IMR-90 (cell line): ENCODE results near the gene TDRKH. TPM values are rescaled to one million over a fixed set of nuclear protein-coding genes. Genes with fewer than 3 reads are reported as not detected.

ENCODE experiments used
- ATAC-seq: fragments of 200-7000 bp; cut with Tn5 transposase; 2 replicates; pipeline ENCODE4 v1.9.1; 2020; ENCODE audit warnings: low read depth, mild to moderate bottlenecking, moderate library complexity
- BruUV-seq: library from RNA; stranded (reverse); fragments of 400-500 nt; replicated peaks from 2 replicates; lab custom pipeline; 2021; lab: Mats Ljungman, UMichigan
- CTCF ChIA-PET: fragments of 300-600 bp; formaldehyde crosslinking; extraction: SDS; loops from one replicate; lab custom pipeline; 2021; ENCODE audit warnings: antibody characterized with exemption; lab: Yijun Ruan, JAX
- POLR2A ChIA-PET: fragments of 300-600 bp; sonication (Branson Sonifier 250); formaldehyde crosslinking; loops from one replicate; lab custom pipeline; 2022; ENCODE audit warnings: antibody characterized with exemption; ENCODE audit not compliant: unreplicated experiment; lab: Charles Lee
- DNase-seq: peaks from one replicate; pipeline ENCODE4 v3.0.0; 2013
- H2AFZ ChIP-seq: replicated peaks from 2 replicates; pipeline ENCODE3; 2013; ENCODE audit warnings: low read length, mild to moderate bottlenecking; ENCODE audit not compliant: poor library complexity
- H2AK5ac ChIP-seq: 2 replicates; pipeline ENCODE4 v1.6.1; 2013; ENCODE audit warnings: low read depth, low read length, inconsistent platforms
- H2AK9ac ChIP-seq: replicated peaks from 2 replicates; pipeline ENCODE3; 2013; ENCODE audit warnings: mild to moderate bottlenecking, low read depth, low read length, moderate library complexity; ENCODE audit not compliant: poor library complexity
- H2BK120ac ChIP-seq: 2 replicates; pipeline ENCODE4 v1.6.1; 2013; ENCODE audit warnings: low read depth, low read length, inconsistent platforms
- H2BK15ac ChIP-seq: 3 replicates; pipeline ENCODE4 v1.6.1; 2013; ENCODE audit warnings: low read depth, low read length, inconsistent platforms
- H2BK20ac ChIP-seq: 2 replicates; pipeline ENCODE4 v1.6.1; 2013; ENCODE audit warnings: low read depth, mild to moderate bottlenecking, inconsistent platforms, low read length, moderate library complexity
- H2BK5ac ChIP-seq: 2 replicates; pipeline ENCODE4 v1.6.1; 2013; ENCODE audit warnings: mild to moderate bottlenecking, low read depth, low read length, inconsistent platforms; ENCODE audit not compliant: poor library complexity, severe bottlenecking
- H3K14ac ChIP-seq: replicated peaks from 2 replicates; pipeline ENCODE4 v1.6.1; 2013; ENCODE audit warnings: low read depth, low read length, inconsistent platforms
- H3K18ac ChIP-seq: 2 replicates; pipeline ENCODE4 v1.6.1; 2013; ENCODE audit warnings: low read depth, low read length, control low read depth
- H3K23ac ChIP-seq: 2 replicates; pipeline ENCODE4 v1.6.1; 2013; ENCODE audit warnings: low read depth, low read length, inconsistent platforms
- H3K27ac ChIP-seq: 2 replicates; pipeline ENCODE4 v1.5.1; 2013; ENCODE audit warnings: mild to moderate bottlenecking, control low read depth, low read length; ENCODE audit not compliant: insufficient read depth
- H3K27me3 ChIP-seq: 2 replicates; pipeline ENCODE4 v1.6.1; 2013; ENCODE audit warnings: low read length; ENCODE audit not compliant: control insufficient read depth, insufficient read depth
- H3K36me3 ChIP-seq: 2 replicates; pipeline ENCODE4 v1.6.1; 2013; ENCODE audit warnings: low read length, mixed read lengths; ENCODE audit not compliant: control insufficient read depth, insufficient read depth
- H3K4ac ChIP-seq: 2 replicates; pipeline ENCODE4 v1.6.1; 2013; ENCODE audit warnings: low read depth, low read length, inconsistent platforms
- H3K4me1 ChIP-seq: 2 replicates; pipeline ENCODE4 v1.6.1; 2013; ENCODE audit warnings: low read length, mixed read lengths; ENCODE audit not compliant: control insufficient read depth, insufficient read depth
- H3K4me2 ChIP-seq: 2 replicates; pipeline ENCODE4 v1.6.1; 2013; ENCODE audit warnings: low read depth, mild to moderate bottlenecking, control low read depth, low read length, moderate library complexity
- H3K4me3 ChIP-seq: 2 replicates; pipeline ENCODE4 v1.5.1; 2013; ENCODE audit warnings: low read depth, mild to moderate bottlenecking, control low read depth, low read length, moderate library complexity; ENCODE audit not compliant: insufficient read depth
- H3K56ac ChIP-seq: 2 replicates; pipeline ENCODE4 v1.6.1; 2013; ENCODE audit warnings: low read length, inconsistent platforms; ENCODE audit not compliant: insufficient read depth; ENCODE audit errors: extremely low read depth
- H3K79me1 ChIP-seq, 2 experiments: 2 replicates each; pipeline ENCODE4 v1.6.1; 2013; ENCODE audit warnings: low read length in 2 of 2, inconsistent platforms in 1 of 2, low read depth in 1 of 2
- H3K9ac ChIP-seq: 2 replicates; pipeline ENCODE4 v1.6.1; 2013; ENCODE audit warnings: low read depth, low read length, control low read depth
- H3K9me1 ChIP-seq: 2 replicates; pipeline ENCODE4 v1.6.1; 2013; ENCODE audit warnings: low read length, inconsistent platforms; ENCODE audit not compliant: insufficient read depth
- H3K9me3 ChIP-seq: 2 replicates; pipeline ENCODE4 v1.6.1; 2013; ENCODE audit warnings: low read length; ENCODE audit not compliant: control insufficient read depth, insufficient read depth
- H4K20me1 ChIP-seq: 2 replicates; pipeline ENCODE4 v1.6.1; 2013; ENCODE audit warnings: low read length, inconsistent platforms; ENCODE audit not compliant: insufficient read depth
- H4K5ac ChIP-seq: 2 replicates; pipeline ENCODE4 v1.6.1; 2013; ENCODE audit warnings: mild to moderate bottlenecking, low read depth, low read length, control low read depth
- H4K8ac ChIP-seq, 2 experiments: 2 replicates each; pipeline ENCODE4 v1.6.1; 2013; ENCODE audit warnings: low read depth in 2 of 2, low read length in 2 of 2, control low read depth in 1 of 2, inconsistent platforms in 1 of 2
- H4K91ac ChIP-seq: 2 replicates; pipeline ENCODE4 v1.6.1; 2013; ENCODE audit warnings: low read depth, low read length, inconsistent platforms; ENCODE audit not compliant: insufficient read depth
- BHLHE40 ChIP-seq: fragments of 150-350 bp; IDR thresholded peaks from 2 replicates; pipeline ENCODE4 v1.6.1; 2016; ENCODE audit warnings: mild to moderate bottlenecking, low read depth, low read length
- CEBPB ChIP-seq: IDR thresholded peaks from 2 replicates; pipeline ENCODE4 v1.6.1; 2012; ENCODE audit warnings: low read depth, low read length, improper control_type of control experiment
- NFE2L2 ChIP-seq: fragments of 150-350 bp; IDR thresholded peaks from 2 replicates; pipeline ENCODE4 v1.6.1; 2016; ENCODE audit warnings: low read depth, mild to moderate bottlenecking, low read length
- POLR2A ChIP-seq: IDR thresholded peaks from 2 replicates; pipeline ENCODE4 v1.6.1; 2012; ENCODE audit warnings: mild to moderate bottlenecking, low read depth, low read length
- RAD21 ChIP-seq: IDR thresholded peaks from 2 replicates; pipeline ENCODE4 v1.6.1; 2012; ENCODE audit warnings: low read length, improper control_type of control experiment
- SMC3 ChIP-seq: fragments of 150-350 bp; IDR thresholded peaks from 2 replicates; pipeline ENCODE4 v1.6.1; 2016; ENCODE audit warnings: low read depth, mild to moderate bottlenecking, antibody characterized with exemption, low read length, moderate library complexity
- WGBS, 2 experiments: methylation state at CpG; one replicate each; pipeline versions ENCODE4 v1.1.5 to v1.1.7; 2013; ENCODE audit warnings: missing lambda C conversion rate in 2 of 2; ENCODE audit not compliant: insufficient read length in 1 of 2; ENCODE audit errors: extremely low coverage in 2 of 2; 5-methylcytosine and 5-hydroxymethylcytosine counted together
- dilution Hi-C: fragments of 300-500 bp; cut with HindIII; formaldehyde crosslinking; loops from one replicate; pipeline ENCODE4 v1.14.3; 2018; ENCODE audit warnings: low sequenced_read_pairs; ENCODE audit not compliant: unreplicated experiment
- in situ Hi-C: fragments of 300-500 bp; cut with MboI; formaldehyde crosslinking; loops from 3 replicates; pipeline ENCODE4 v1.14.3; 2019; ENCODE audit warnings: low sequenced_read_pairs, inconsistent platforms, mixed read lengths
- intact Hi-C: fragments of 100-400 bp; cut with micrococcal nuclease; formaldehyde crosslinking; loops from 2 replicates; pipeline ENCODE4 v1.10.0; 2022
- polyA plus RNA-seq, 3 experiments: library from polyadenylated mRNA; depleted of rRNA; stranded (reverse); fragments of >200 nt; gene quantifications; 2 replicates each; pipeline ENCODE4 v1.2.3, GENCODE V29; 2012; ENCODE audit warnings: low replicate concordance in 1 of 3
- total RNA-seq: library from RNA; depleted of rRNA; stranded (reverse); fragments of >200 nt; gene quantifications from 2 replicates; pipeline ENCODE4 v1.2.3, GENCODE V29; 2012
- TF ChIP-seq, protein P1 (sequence below): fragments of 150-350 bp; IDR thresholded peaks from 2 replicates; pipeline ENCODE4 v1.6.1; 2017; ENCODE audit warnings: mild to moderate bottlenecking, antibody characterized with exemption, low read length, low read depth
- TF ChIP-seq, protein P2 (sequence below): fragments of 150-350 bp; IDR thresholded peaks from 2 replicates; pipeline ENCODE4 v1.6.1; 2016; ENCODE audit warnings: low read depth, mild to moderate bottlenecking, low read length, moderate library complexity, borderline replicate concordance

TDRKH gene
- total and polyA plus RNA-seq, 2 of the 4 experiments (the other 2 are of a cell fraction), result 1.2 to 2.2 TPM

- dilution Hi-C loops, result no loop called here
- no peak for ATAC-seq
- 60% methylated on average over 1 of the region's 4 CpGs; no CpG with 5 or more reads in 1 of the 2 experiments for WGBS, 2 experiments
These were observed 40.9 kb upstream of the TDRKH start for GRCh38 chr1:151831256-151831591.

More at GRCh38 chr1:151831256-151831591, 40.9 kb upstream of the TDRKH start:
- Histone ChIP-seq H3K9ac (no peak overlapping the region), H3K18ac (no peak overlapping the region), H3K4ac (no peak overlapping the region), H4K8ac (no peak overlapping the region), H2AFZ (no peak overlapping the region), H3K27me3 (peaks cover 50% of the 10 kb centered on the region), H3K4me1 (no peaks in the 10 kb centered on the region), H3K27ac (no peak overlapping the region), H4K91ac (no peak overlapping the region), H3K56ac (no peak overlapping the region), H2BK15ac (no peak overlapping the region), H3K9me3 (no peaks in the 10 kb centered on the region), H2BK120ac (no peak overlapping the region), H3K79me1 (no peaks in the 10 kb centered on the region), H3K14ac (no peak overlapping the region), H4K20me1 (no peaks in the 10 kb centered on the region), H3K9me1 (no peaks in the 10 kb centered on the region), H2BK5ac (no peak overlapping the region), H2AK9ac (no peak overlapping the region), H3K4me3 (no peak overlapping the region), H3K4me2 (no peak overlapping the region), H3K36me3 (no peaks in the 10 kb centered on the region), H2AK5ac (no peak overlapping the region), H3K23ac (no peak overlapping the region), H4K5ac (no peak overlapping the region), H2BK20ac (no peak overlapping the region)
- no TSS peak for BruUV-seq
- ChIA-PET CTCF (no interaction called here), POLR2A (no interaction called here)
- intact Hi-C loops (loop anchor here (10.0 kb wide), 1 partner anchor 286 kb away; the partner anchor contains the start of gene TUFT1), in situ Hi-C loops (no loop called here)
- no peak for TF ChIP-seq BHLHE40
- no peak for TF ChIP-seq NFE2L2
- TF ChIP-seq CEBPB, result no peak
- TF ChIP-seq, protein P1, sequence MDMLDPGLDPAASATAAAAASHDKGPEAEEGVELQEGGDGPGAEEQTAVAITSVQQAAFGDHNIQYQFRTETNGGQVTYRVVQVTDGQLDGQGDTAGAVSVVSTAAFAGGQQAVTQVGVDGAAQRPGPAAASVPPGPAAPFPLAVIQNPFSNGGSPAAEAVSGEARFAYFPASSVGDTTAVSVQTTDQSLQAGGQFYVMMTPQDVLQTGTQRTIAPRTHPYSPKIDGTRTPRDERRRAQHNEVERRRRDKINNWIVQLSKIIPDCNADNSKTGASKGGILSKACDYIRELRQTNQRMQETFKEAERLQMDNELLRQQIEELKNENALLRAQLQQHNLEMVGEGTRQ, result no peak
- no peak for TF ChIP-seq SMC3
- TF ChIP-seq RAD21, result no peak
- TF ChIP-seq, protein P2, sequence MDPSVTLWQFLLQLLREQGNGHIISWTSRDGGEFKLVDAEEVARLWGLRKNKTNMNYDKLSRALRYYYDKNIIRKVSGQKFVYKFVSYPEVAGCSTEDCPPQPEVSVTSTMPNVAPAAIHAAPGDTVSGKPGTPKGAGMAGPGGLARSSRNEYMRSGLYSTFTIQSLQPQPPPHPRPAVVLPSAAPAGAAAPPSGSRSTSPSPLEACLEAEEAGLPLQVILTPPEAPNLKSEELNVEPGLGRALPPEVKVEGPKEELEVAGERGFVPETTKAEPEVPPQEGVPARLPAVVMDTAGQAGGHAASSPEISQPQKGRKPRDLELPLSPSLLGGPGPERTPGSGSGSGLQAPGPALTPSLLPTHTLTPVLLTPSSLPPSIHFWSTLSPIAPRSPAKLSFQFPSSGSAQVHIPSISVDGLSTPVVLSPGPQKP, result no peak
- no peak for TF ChIP-seq POLR2A
- no peak for DNase-seq
